ENCODE data around the gene CCSER1.
"Not testable (repeated sequence)": the region's sequence is repeated elsewhere in the genome, so short reads cannot be mapped to it uniquely, and the experiment has no call there.

Gene CCSER1

DNA sequence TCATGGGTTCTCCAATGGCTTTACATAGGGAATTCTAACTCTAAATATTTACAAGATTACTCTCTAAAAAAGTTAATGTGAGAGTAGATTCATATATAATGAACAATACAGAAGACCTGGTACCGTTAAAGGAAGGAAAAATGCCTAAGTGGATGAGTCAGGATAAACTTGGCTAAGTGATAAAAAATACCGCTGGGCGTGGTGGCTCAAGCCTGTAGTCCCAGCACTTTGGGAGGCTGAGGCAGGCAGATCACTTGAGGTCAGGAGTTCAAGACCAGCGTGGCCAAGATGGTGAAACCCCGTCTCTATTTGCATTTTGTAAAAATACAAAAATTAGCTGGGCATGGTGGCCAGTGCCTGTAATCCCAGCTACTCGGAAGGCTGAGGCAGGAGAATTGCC is 189.9 kb downstream of the CCSER1 start:
- DNase-seq (ENCODE audit: low spot score in 2 of 2): not testable (repeated sequence)

DNA sequence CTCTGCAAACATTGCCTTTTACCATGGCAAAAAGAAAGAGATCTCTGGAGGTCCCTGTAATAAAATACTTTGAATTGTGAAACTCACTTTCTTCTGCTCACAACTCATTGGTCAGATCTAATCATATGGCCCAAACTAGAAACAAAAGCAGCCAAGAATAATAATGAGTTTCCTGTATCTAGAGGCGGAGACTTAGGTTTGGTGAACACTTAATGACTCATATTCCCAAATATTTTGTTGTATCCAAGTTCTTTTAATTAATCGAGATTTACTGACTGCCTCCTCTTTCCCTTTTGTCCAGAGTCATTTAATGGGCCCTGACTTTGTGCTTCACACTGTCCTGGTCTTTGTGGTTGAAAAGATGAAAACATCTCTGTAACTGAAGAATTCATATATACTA is 190.6 kb downstream of the CCSER1 start:
- no peak overlapping the region for H3K4me3 ChIP-seq
- in situ Hi-C loops (cut with MboI; ENCODE audit: low sequenced_read_pairs): no loop called here
- no peak for DNase-seq (ENCODE audit: low spot score in 2 of 2)

More for the DNA sequence above, 189.9 kb downstream of the CCSER1 start:
- H3K4me3 ChIP-seq; H3K9me3 ChIP-seq; H3K36me3 ChIP-seq (replicated peaks); H3K27me3 ChIP-seq (ENCODE audit: low read depth); in situ Hi-C loops (cut with MboI; ENCODE audit: low sequenced_read_pairs): not testable (repeated sequence)
- peaks cover 11% of the 10 kb centered on the region for H3K4me1 ChIP-seq

DNA sequence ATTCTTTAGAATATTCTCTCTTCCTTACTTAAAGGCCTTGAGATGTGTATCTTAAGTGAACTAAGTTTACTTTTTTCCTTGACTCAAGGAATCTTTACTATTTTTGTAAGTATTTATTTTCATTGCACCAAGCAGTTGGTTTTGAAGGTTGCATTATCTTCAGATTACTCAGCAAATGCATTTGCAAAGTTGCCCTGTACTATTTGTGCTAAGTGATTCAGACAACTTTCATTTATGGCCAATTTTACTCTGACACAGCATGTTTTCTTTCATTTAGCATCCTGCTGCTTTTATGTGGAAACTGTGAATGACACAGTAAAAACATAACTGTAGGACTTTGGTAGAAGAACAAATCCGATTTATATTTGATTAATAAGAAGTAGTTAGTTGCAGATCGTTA is 191.0 kb downstream of the CCSER1 start:
- Histone ChIP-seq H3K36me3 (replicated peaks) (no peaks in the 10 kb centered on the region; the same call in 1 of the 2 replicates), H3K4me3 (no peak overlapping the region), H3K27me3 (ENCODE audit: low read depth) (no peaks in the 10 kb centered on the region), H3K9me3 (no peaks in the 10 kb centered on the region), H3K4me1 (peaks cover 11% of the 10 kb centered on the region)
- no peak for DNase-seq (ENCODE audit: low spot score in 2 of 2)
- in situ Hi-C loops (cut with MboI; ENCODE audit: low sequenced_read_pairs): no loop called here

More for the DNA sequence above, 190.6 kb downstream of the CCSER1 start:
- no peaks in the 10 kb centered on the region for H3K9me3 ChIP-seq
- no peaks in the 10 kb centered on the region for H3K27me3 ChIP-seq (ENCODE audit: low read depth)
- no peaks in the 10 kb centered on the region; the same call in 1 of the 2 replicates for H3K36me3 ChIP-seq (replicated peaks)
- peaks cover 11% of the 10 kb centered on the region for H3K4me1 ChIP-seq

DNA sequence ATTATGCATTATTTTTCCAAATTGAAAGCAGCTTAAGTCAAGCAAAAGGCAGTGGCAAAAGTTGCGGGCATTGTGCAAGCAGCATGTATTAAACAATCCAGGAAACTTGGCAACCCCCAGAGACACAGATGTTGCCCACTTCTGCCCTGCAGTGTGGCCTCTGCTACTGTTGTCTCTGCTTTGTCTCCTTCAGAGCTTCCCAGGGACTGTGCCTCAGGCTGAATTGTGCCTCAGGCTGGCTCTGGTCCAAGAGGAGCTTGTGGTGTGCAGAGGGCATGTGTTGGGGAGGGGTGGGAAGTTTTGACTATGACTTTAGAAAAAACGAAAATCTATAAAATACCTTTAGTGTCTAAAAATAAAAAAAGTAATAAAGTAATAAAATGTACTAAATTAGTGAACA is 201.4 kb downstream of the CCSER1 start:
- Histone ChIP-seq H3K36me3 (replicated peaks) (no peaks in the 10 kb centered on the region), H3K4me3 (no peak overlapping the region), H3K27me3 (ENCODE audit: low read depth) (no peaks in the 10 kb centered on the region), H3K9me3 (no peaks in the 10 kb centered on the region), H3K4me1 (peaks cover 13% of the 10 kb centered on the region)
- peak; percentile 67 to 83 for DNase-seq (ENCODE audit: low spot score in 2 of 2)
- in situ Hi-C loops (cut with MboI; ENCODE audit: low sequenced_read_pairs): no loop called here

DNA sequence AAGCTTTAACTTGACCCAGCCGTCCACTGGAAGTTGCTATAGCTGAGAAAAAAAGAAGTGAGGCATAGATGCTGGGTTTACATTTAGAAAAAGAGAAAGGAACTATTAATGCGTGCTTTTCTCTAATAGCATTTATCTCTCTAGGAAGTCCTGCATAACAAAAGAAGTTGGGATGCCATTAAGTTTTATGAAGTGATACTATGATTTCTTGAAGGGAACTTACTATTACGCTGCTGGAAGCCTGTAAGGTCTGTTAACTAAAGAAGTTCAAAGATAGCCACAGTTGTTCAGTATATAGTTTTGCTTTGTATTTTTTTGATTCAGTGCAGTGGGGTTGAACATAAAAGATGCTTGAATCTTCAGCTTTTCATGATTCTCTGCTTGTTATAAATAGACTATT is 203.4 kb downstream of the CCSER1 start:
- in situ Hi-C loops (cut with MboI; ENCODE audit: low sequenced_read_pairs): no loop called here
- no peaks in the 10 kb centered on the region for H3K27me3 ChIP-seq (ENCODE audit: low read depth)
- H3K9me3 ChIP-seq: no peaks in the 10 kb centered on the region
- DNase-seq (ENCODE audit: low spot score in 2 of 2): peak in 1 of 2 experiments; percentile 69
- peaks cover 13% of the 10 kb centered on the region for H3K4me1 ChIP-seq
- no peaks in the 10 kb centered on the region for H3K36me3 ChIP-seq (replicated peaks)
- H3K4me3 ChIP-seq: no peak overlapping the region

DNA sequence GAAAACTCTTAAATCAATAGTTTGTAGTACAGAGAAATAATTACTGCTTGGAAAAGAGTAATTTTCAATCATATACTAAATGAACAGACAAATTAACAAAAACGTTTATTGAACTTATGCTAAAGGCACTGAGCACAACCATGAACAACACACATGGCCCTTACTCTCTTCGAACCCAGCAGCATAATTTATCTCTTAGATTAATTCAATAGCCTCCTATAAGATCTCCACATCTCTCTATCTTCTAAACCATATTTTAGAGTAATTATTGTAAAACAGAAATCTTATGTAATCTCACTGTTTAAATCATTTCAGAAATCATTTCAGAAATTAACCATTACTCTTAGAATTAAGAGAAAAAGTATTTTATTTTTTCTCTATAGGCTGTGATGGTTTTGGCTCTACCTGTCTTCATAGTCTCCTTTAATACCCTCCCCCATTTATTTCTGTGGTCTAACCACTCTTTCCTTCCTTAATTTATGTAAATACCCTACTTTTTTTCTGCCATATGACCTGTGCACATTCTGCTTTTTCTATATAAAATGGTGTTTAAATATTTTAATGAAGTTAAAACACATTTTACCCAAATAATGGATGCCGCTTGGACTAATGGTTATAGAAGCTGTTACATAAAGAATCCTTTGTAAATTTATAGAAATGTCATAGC is 218.5 kb downstream of the CCSER1 start:
- Histone ChIP-seq H3K36me3 (replicated peaks) (no peaks in the 10 kb centered on the region), H3K4me3 (no peak overlapping the region), H3K9me3 (no peaks in the 10 kb centered on the region), H3K27me3 (ENCODE audit: low read depth) (no peaks in the 10 kb centered on the region), H3K4me1 (peaks cover 8% of the 10 kb centered on the region)
- DNase-seq (ENCODE audit: low spot score in 2 of 2): no peak
- in situ Hi-C loops (cut with MboI; ENCODE audit: low sequenced_read_pairs): no loop called here

DNA sequence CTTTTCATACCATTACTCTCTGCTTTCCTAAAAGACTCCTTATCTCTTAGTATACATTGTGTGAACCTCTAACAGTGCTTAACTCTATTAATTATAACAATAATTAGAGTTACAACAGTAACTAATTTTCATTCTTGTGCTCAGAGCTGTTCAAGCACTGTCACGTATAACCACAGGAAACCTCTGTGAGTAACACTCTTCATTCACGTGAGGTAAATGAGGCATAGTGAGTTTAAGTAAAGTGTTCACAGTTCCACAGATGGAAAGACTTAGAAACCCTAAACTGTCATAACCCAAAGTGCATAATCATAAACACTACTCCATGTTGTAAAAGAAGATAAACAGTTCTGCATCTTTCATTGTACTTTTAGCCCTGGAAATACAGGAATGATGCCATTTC is 222.4 kb downstream of the CCSER1 start:
- no peak for DNase-seq (ENCODE audit: low spot score in 2 of 2)

DNA sequence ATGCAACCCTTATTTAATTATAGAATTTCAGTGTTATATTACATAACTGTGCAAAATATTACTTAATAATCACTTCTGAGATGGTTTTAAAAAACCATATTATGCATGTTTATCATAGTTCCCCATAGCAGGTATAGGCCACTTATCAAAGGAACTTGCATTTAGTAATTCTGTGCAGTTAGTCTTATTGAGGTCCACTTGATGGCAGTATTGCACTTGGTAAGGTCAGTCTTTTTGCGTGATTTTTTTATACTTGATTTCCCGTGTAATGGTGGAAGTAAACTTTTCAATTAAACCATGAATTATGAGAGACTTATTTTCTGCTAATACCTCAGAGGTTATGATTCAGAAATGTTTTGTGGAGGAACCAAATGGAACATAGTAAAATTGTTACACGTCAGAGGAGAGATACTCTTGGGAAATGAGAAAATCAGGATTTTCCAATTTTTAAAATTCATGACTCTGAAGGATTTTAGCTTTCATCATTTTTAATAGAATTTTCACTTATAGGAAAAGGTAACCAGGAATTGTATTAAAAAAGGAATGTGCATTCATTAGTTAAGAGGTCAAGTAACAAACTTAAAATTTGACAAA is 230.0 kb downstream of the CCSER1 start:
- H3K4me3 ChIP-seq: no peak overlapping the region
- H3K4me1 ChIP-seq: no peaks in the 10 kb centered on the region
- H3K27me3 ChIP-seq (ENCODE audit: low read depth): no peaks in the 10 kb centered on the region
- H3K9me3 ChIP-seq: no peaks in the 10 kb centered on the region
- no peaks in the 10 kb centered on the region for H3K36me3 ChIP-seq (replicated peaks)
- in situ Hi-C loops (cut with MboI; ENCODE audit: low sequenced_read_pairs): no loop called here
- peak in 1 of 2 experiments; percentile 68 for DNase-seq (ENCODE audit: low spot score in 2 of 2)

More for the DNA sequence above, 222.4 kb downstream of the CCSER1 start:
- Histone ChIP-seq H3K27me3 (ENCODE audit: low read depth) (no peaks in the 10 kb centered on the region), H3K4me3 (no peak overlapping the region), H3K4me1 (no peaks in the 10 kb centered on the region), H3K36me3 (replicated peaks) (no peaks in the 10 kb centered on the region), H3K9me3 (no peaks in the 10 kb centered on the region)
- in situ Hi-C loops (cut with MboI; ENCODE audit: low sequenced_read_pairs): no loop called here

DNA sequence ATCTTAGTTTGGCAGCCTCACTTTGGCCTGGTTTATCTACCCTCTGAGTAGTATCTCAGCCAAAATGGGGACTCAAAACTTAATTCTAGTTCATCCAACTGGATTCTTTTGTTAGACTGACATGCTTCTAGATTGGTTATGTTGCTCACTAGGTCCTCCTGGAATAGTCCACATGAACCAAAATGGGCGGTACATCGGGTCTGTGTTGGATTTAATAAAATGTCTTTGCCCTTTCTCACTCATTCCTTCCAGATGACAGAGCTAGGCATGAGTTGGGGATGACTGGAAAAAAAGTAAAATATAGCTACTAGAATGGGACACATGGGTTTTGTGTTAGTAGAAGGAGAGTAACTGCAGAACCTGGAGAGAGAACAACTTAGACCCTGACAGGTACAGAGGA is 247.9 kb downstream of the CCSER1 start:
- no peaks in the 10 kb centered on the region for H3K36me3 ChIP-seq (replicated peaks)
- H3K4me1 ChIP-seq: no peaks in the 10 kb centered on the region
- in situ Hi-C loops (cut with MboI; ENCODE audit: low sequenced_read_pairs): no loop called here
- H3K4me3 ChIP-seq: no peak overlapping the region
- H3K27me3 ChIP-seq (ENCODE audit: low read depth): no peaks in the 10 kb centered on the region
- H3K9me3 ChIP-seq: no peaks in the 10 kb centered on the region
- no peak for DNase-seq (ENCODE audit: low spot score in 2 of 2)

DNA sequence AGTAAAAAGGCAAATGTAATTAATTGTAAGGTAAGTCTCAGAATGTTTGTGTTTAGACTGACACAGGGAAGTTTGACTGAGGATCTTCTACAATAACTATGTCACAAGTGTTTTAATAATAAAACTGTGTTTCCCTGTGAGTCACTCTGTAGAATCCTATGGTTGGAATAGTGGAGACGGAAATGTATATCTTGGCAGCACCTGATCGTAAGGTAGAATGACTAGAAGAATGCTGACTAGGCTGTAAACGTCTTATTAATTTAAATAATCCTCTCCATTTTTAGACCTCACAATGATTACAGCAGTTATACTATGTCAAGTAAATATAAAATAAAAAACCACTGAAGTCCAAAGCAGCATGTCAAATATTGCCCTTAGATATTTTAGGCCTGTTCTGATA is 266.0 kb downstream of the CCSER1 start:
- DNase-seq (ENCODE audit: low spot score in 2 of 2): no peak
- in situ Hi-C loops (cut with MboI; ENCODE audit: low sequenced_read_pairs): no loop called here
- H3K27me3 ChIP-seq (ENCODE audit: low read depth): no peaks in the 10 kb centered on the region
- no peaks in the 10 kb centered on the region for H3K4me1 ChIP-seq
- H3K9me3 ChIP-seq: no peaks in the 10 kb centered on the region
- H3K36me3 ChIP-seq (replicated peaks): no peaks in the 10 kb centered on the region
- H3K4me3 ChIP-seq: no peak overlapping the region

DNA sequence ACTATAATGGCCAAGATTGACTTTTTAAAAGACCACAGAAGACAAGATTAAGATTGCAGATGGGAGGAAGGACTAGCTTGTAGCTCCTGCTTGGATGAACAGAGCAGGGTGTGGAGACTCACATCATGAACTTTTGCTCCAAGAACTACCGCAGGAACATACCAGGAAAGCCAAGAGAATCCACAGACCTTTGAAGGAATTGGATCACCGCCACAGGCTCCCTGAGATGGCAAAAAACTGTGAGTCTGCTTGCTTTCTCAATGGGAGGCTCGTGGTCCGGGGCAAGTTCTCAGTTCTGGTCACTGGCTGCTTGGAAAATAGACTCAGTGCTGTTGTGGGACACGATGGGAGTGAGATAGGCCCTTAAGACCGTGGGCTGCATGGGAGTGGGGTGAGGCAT is 276.6 kb downstream of the CCSER1 start:
- H3K27me3 ChIP-seq (ENCODE audit: low read depth): no peaks in the 10 kb centered on the region

DNA sequence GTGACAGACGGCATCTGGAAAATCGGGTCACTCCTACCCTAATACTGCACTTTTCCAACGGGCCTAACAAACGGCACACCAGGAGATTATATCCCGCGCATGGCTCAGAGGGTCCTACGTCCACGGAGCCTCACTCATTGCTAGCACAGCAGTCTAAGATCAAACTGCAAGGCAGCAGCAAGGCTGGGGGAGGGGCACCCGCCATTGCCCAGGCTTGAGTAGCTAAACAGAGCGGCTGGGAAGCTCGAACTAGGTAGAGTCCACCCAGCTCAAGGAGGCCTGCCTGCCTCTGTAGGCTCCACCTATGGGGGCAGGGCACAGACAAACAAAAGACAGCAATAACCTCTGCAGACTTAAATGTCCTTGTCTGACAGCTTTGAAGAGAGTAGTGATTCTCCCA is 280.7 kb downstream of the CCSER1 start:
- H3K36me3 ChIP-seq (replicated peaks); DNase-seq (ENCODE audit: low spot score in 2 of 2); H3K27me3 ChIP-seq (ENCODE audit: low read depth); H3K4me1 ChIP-seq; H3K4me3 ChIP-seq; in situ Hi-C loops (cut with MboI; ENCODE audit: low sequenced_read_pairs); H3K9me3 ChIP-seq: not testable (repeated sequence)

More for the DNA sequence above, 276.6 kb downstream of the CCSER1 start:
- DNase-seq (ENCODE audit: low spot score in 2 of 2): no peak
- no peaks in the 10 kb centered on the region for H3K36me3 ChIP-seq (replicated peaks)
- H3K9me3 ChIP-seq: no peaks in the 10 kb centered on the region
- H3K4me1 ChIP-seq: no peaks in the 10 kb centered on the region
- no peak overlapping the region for H3K4me3 ChIP-seq
- in situ Hi-C loops (cut with MboI; ENCODE audit: low sequenced_read_pairs): no loop called here

DNA sequence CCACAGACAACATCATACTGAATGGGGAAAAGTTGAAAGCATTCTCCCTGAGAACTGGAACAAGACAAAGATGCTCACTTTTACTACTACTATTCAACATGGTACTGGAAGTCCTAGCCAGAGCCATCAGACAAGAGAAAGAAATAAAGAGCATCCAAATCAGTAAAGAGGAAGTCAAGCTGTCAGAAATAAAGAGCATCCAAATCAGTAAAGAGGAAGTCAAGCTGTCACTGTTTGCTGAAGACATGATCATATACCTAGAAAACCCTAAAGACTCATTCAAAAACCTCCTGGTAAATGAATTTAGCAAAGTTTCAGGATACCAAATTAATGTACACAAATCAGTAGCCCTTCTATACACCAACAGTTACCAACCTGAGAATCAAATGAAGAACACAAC is 285.6 kb downstream of the CCSER1 start:
- DNase-seq (ENCODE audit: low spot score in 2 of 2); H3K36me3 ChIP-seq (replicated peaks); H3K9me3 ChIP-seq; H3K4me3 ChIP-seq; in situ Hi-C loops (cut with MboI; ENCODE audit: low sequenced_read_pairs); H3K4me1 ChIP-seq; H3K27me3 ChIP-seq (ENCODE audit: low read depth): not testable (repeated sequence)

DNA sequence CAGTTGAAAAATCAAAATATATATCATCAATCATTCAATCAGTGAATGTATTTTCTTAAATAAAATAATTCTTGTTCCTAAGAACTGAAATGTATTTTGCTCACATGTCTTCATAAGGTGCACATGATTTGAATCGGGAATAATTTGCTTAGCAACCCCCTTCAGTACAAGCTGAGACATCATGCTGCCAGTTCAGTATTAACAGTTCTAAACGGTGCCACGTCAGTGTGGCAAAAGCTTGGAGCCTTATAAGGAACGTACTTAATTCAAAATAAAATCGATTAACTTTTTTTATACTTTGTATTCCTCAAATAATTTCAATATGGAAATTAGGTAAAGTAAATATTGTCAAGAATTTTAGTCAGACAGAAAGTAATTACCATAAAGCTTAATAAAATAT is 287.9 kb downstream of the CCSER1 start:
- DNase-seq (ENCODE audit: low spot score in 2 of 2): no peak
- Histone ChIP-seq H3K4me3 (no peak overlapping the region), H3K27me3 (ENCODE audit: low read depth) (no peaks in the 10 kb centered on the region; the same call in 1 of the 2 replicates), H3K9me3 (no peaks in the 10 kb centered on the region), H3K36me3 (replicated peaks) (no peaks in the 10 kb centered on the region), H3K4me1 (peaks cover 4% of the 10 kb centered on the region; the same call in 1 of the 2 replicates)
- in situ Hi-C loops (cut with MboI; ENCODE audit: low sequenced_read_pairs): no loop called here
